Measurements from ENCODE around the gene UNC80. TPM values are rescaled to one million over a fixed set of nuclear protein-coding genes. Genes with fewer than 3 reads are reported as not detected.

UNC80 gene
- polyA plus RNA-seq, 1 of the 3 experiments (the other 2 are of a cell fraction) = 0.59 TPM

GRCh38 chr2:209965723-209966122 is 194.1 kb downstream of the UNC80 start:
- Histone ChIP-seq H3K36me3 (replicated peaks in 1 of 2; ENCODE audit: control insufficient read depth in 1 of 2, insufficient read depth in 2 of 2, low read length in 1 of 2) (no peaks in the 10 kb centered on the region), H3K9me3 (no peaks in the 10 kb centered on the region), H3K79me2 (ENCODE audit: insufficient read depth) (no peaks in the 10 kb centered on the region), H3F3A (replicated peaks; ENCODE audit: insufficient read depth) (no peaks in the 10 kb centered on the region), H3K4me2 (no peak overlapping the region), H3K27ac (ENCODE audit: low read depth in 2 of 2, low read length in 1 of 2) (no peak overlapping the region), H3K9ac (no peak overlapping the region), H4K20me1 (ENCODE audit: insufficient read depth) (no peaks in the 10 kb centered on the region), H3K9me2 (no peaks in the 10 kb centered on the region), H3K27me3 (ENCODE audit: insufficient read depth) (no peaks in the 10 kb centered on the region), H3K4me3 (ENCODE audit: low read depth in 2 of 2, low read length in 1 of 2) (no peak overlapping the region), H3K4me1 (ENCODE audit: control insufficient read depth in 1 of 2, insufficient read depth in 2 of 2, low read depth in 1 of 2, low read length in 1 of 2) (no peaks in the 10 kb centered on the region; a peak in 1 of 4 replicates), H2AFZ (ENCODE audit: low read depth) (no peak overlapping the region)
- CTCF ChIA-PET = interaction anchor here (0.7 to 1.6 kb wide), 3 partner anchors 12 to 631 kb away, joined by 3 to 6 read pairs (median 4); no protein-coding TSS in a partner anchor
- WGBS (ENCODE audit: low lambda C conversion rate) = 69% methylated on average over 2 of the region's 2 CpGs
- no peak for TF ChIP-seq EZH2phosphoT487 (IDR thresholded peaks at IDR 0.05; ENCODE audit: borderline replicate concordance, low read depth)
- POLR2A ChIA-PET = no interaction called here
- DNase-seq = no peak

- H3K9me2 ChIP-seq = no peaks in the 10 kb centered on the region
- POLR2A ChIA-PET = no interaction called here
- WGBS (ENCODE audit: low lambda C conversion rate) = 79% methylated on average over 4 of the region's 4 CpGs
Measured at GRCh38 chr2:209969692-209970091, 198.1 kb downstream of the UNC80 start.

GRCh38 chr2:209970271-209970670 is 198.6 kb downstream of the UNC80 start:
- no peak for DNase-seq
- H3K36me3 ChIP-seq (replicated peaks in 1 of 2; ENCODE audit: control insufficient read depth in 1 of 2, insufficient read depth in 2 of 2, low read length in 1 of 2) = no peaks in the 10 kb centered on the region
- H3K9ac ChIP-seq = no peak overlapping the region
- CTCF ChIA-PET = interaction anchor here (2.0 kb wide), 1 partner anchor 9 kb away, joined by 9 read pairs; no protein-coding TSS in a partner anchor
- WGBS (ENCODE audit: low lambda C conversion rate) = 82% methylated on average over 2 of the region's 2 CpGs
- H3K9me2 ChIP-seq = no peaks in the 10 kb centered on the region
- no peak overlapping the region for H3K27ac ChIP-seq (ENCODE audit: low read depth in 2 of 2, low read length in 1 of 2)
- H3K9me3 ChIP-seq = no peaks in the 10 kb centered on the region
- POLR2A ChIA-PET = no interaction called here
- H3F3A ChIP-seq (replicated peaks; ENCODE audit: insufficient read depth) = no peaks in the 10 kb centered on the region
- H3K4me1 ChIP-seq (ENCODE audit: control insufficient read depth in 1 of 2, insufficient read depth in 2 of 2, low read depth in 1 of 2, low read length in 1 of 2) = no peaks in the 10 kb centered on the region
- no peak overlapping the region for H2AFZ ChIP-seq (ENCODE audit: low read depth)
- no peak overlapping the region for H3K4me2 ChIP-seq
- H3K4me3 ChIP-seq (ENCODE audit: low read depth in 2 of 2, low read length in 1 of 2) = no peak overlapping the region
- no peaks in the 10 kb centered on the region for H3K27me3 ChIP-seq (ENCODE audit: insufficient read depth)
- H4K20me1 ChIP-seq (ENCODE audit: insufficient read depth) = no peaks in the 10 kb centered on the region
- no peaks in the 10 kb centered on the region for H3K79me2 ChIP-seq (ENCODE audit: insufficient read depth)
- TF ChIP-seq TCF12 (IDR thresholded peaks at IDR 0.05) (no peak), YY1 (IDR thresholded peaks at IDR 0.05; ENCODE audit: low read depth) (no peak), USF1 (IDR thresholded peaks at IDR 0.05; ENCODE audit: borderline replicate concordance, low read depth) (no peak), ELF1 (IDR thresholded peaks at IDR 0.05) (no peak), FOSL2 (IDR thresholded peaks at IDR 0.05; ENCODE audit: borderline replicate concordance, low read depth) (no peak), EP300 (IDR thresholded peaks at IDR 0.05; ENCODE audit: borderline replicate concordance in 1 of 2, low read depth in 1 of 2, low read length in 1 of 2) (no peak), MAX (IDR thresholded peaks at IDR 0.05; ENCODE audit: low read depth) (no peak), TAF1 (IDR thresholded peaks at IDR 0.05; ENCODE audit: borderline replicate concordance, low read depth, low read length) (no peak), CHD2 (IDR thresholded peaks at IDR 0.05; ENCODE audit: low read length, partially characterized antibody) (no peak), RAD21 (IDR thresholded peaks at IDR 0.05; ENCODE audit: low read length) (no peak)

More at GRCh38 chr2:209969692-209970091, 198.1 kb downstream of the UNC80 start:
- Histone ChIP-seq H3K79me2 (ENCODE audit: insufficient read depth) (no peaks in the 10 kb centered on the region), H4K20me1 (ENCODE audit: insufficient read depth) (no peaks in the 10 kb centered on the region), H3K27ac (ENCODE audit: low read depth in 2 of 2, low read length in 1 of 2) (no peak overlapping the region), H2AFZ (ENCODE audit: low read depth) (no peak overlapping the region), H3K36me3 (replicated peaks in 1 of 2; ENCODE audit: control insufficient read depth in 1 of 2, insufficient read depth in 2 of 2, low read length in 1 of 2) (no peaks in the 10 kb centered on the region), H3K9ac (no peak overlapping the region), H3K4me1 (ENCODE audit: control insufficient read depth in 1 of 2, insufficient read depth in 2 of 2, low read depth in 1 of 2, low read length in 1 of 2) (no peaks in the 10 kb centered on the region), H3K27me3 (ENCODE audit: insufficient read depth) (no peaks in the 10 kb centered on the region), H3K4me2 (no peak overlapping the region), H3F3A (replicated peaks; ENCODE audit: insufficient read depth) (no peaks in the 10 kb centered on the region), H3K4me3 (ENCODE audit: low read depth in 2 of 2, low read length in 1 of 2) (no peak overlapping the region), H3K9me3 (no peaks in the 10 kb centered on the region)
- TF ChIP-seq RCOR1 (IDR thresholded peaks at IDR 0.05; ENCODE audit: low read length) = no peak
- no peak for TF ChIP-seq TAF1 (IDR thresholded peaks at IDR 0.05; ENCODE audit: borderline replicate concordance, low read depth, low read length)
- no peak for TF ChIP-seq IRF3 (IDR thresholded peaks at IDR 0.05; ENCODE audit: low read depth, low read length)
- TF ChIP-seq USF2 (IDR thresholded peaks at IDR 0.05; ENCODE audit: borderline replicate concordance, low read depth, low read length) = no peak
- no peak for TF ChIP-seq CHD2 (IDR thresholded peaks at IDR 0.05; ENCODE audit: low read length, partially characterized antibody)
- no peak for DNase-seq
- CTCF ChIA-PET = interaction anchor here (0.7 to 2.5 kb wide), 4 partner anchors 8 to 636 kb away, joined by 4 to 9 read pairs (median 6); no protein-coding TSS in a partner anchor
